IMR-90 (cell line): ENCODE results near the gene FGGY. TPM values are rescaled to one million over a fixed set of nuclear protein-coding genes. Genes with fewer than 3 reads are reported as not detected.
A peak's percentile ranks its signal among the peaks of the same experiment; 100 is the strongest.

Experiments used
- ATAC-seq: fragments of 200-7000 bp; cut with Tn5 transposase; 2 replicates; pipeline ENCODE4 v1.9.1; 2020; ENCODE audit warnings: low read depth, mild to moderate bottlenecking, moderate library complexity
- BruUV-seq: library from RNA; stranded (reverse); fragments of 400-500 nt; replicated peaks from 2 replicates; lab custom pipeline; 2021; lab: Mats Ljungman, UMichigan
- CTCF ChIA-PET: fragments of 300-600 bp; formaldehyde crosslinking; extraction: SDS; loops from one replicate; lab custom pipeline; 2021; ENCODE audit warnings: antibody characterized with exemption; lab: Yijun Ruan, JAX
- POLR2A ChIA-PET: fragments of 300-600 bp; sonication (Branson Sonifier 250); formaldehyde crosslinking; loops from one replicate; lab custom pipeline; 2022; ENCODE audit warnings: antibody characterized with exemption; ENCODE audit not compliant: unreplicated experiment; lab: Charles Lee
- DNase-seq: peaks from one replicate; pipeline ENCODE4 v3.0.0; 2013
- H2AFZ ChIP-seq: replicated peaks from 2 replicates; pipeline ENCODE3; 2013; ENCODE audit warnings: low read length, mild to moderate bottlenecking; ENCODE audit not compliant: poor library complexity
- H2AK5ac ChIP-seq: 2 replicates; pipeline ENCODE4 v1.6.1; 2013; ENCODE audit warnings: low read depth, low read length, inconsistent platforms
- H2AK9ac ChIP-seq: replicated peaks from 2 replicates; pipeline ENCODE3; 2013; ENCODE audit warnings: mild to moderate bottlenecking, low read depth, low read length, moderate library complexity; ENCODE audit not compliant: poor library complexity
- H2BK120ac ChIP-seq: 2 replicates; pipeline ENCODE4 v1.6.1; 2013; ENCODE audit warnings: low read depth, low read length, inconsistent platforms
- H2BK15ac ChIP-seq: 3 replicates; pipeline ENCODE4 v1.6.1; 2013; ENCODE audit warnings: low read depth, low read length, inconsistent platforms
- H2BK20ac ChIP-seq: 2 replicates; pipeline ENCODE4 v1.6.1; 2013; ENCODE audit warnings: low read depth, mild to moderate bottlenecking, inconsistent platforms, low read length, moderate library complexity
- H2BK5ac ChIP-seq: 2 replicates; pipeline ENCODE4 v1.6.1; 2013; ENCODE audit warnings: mild to moderate bottlenecking, low read depth, low read length, inconsistent platforms; ENCODE audit not compliant: poor library complexity, severe bottlenecking
- H3K14ac ChIP-seq: replicated peaks from 2 replicates; pipeline ENCODE4 v1.6.1; 2013; ENCODE audit warnings: low read depth, low read length, inconsistent platforms
- H3K18ac ChIP-seq: 2 replicates; pipeline ENCODE4 v1.6.1; 2013; ENCODE audit warnings: low read depth, low read length, control low read depth
- H3K23ac ChIP-seq: 2 replicates; pipeline ENCODE4 v1.6.1; 2013; ENCODE audit warnings: low read depth, low read length, inconsistent platforms
- H3K27ac ChIP-seq: 2 replicates; pipeline ENCODE4 v1.5.1; 2013; ENCODE audit warnings: mild to moderate bottlenecking, control low read depth, low read length; ENCODE audit not compliant: insufficient read depth
- H3K27me3 ChIP-seq: 2 replicates; pipeline ENCODE4 v1.6.1; 2013; ENCODE audit warnings: low read length; ENCODE audit not compliant: control insufficient read depth, insufficient read depth
- H3K36me3 ChIP-seq: 2 replicates; pipeline ENCODE4 v1.6.1; 2013; ENCODE audit warnings: low read length, mixed read lengths; ENCODE audit not compliant: control insufficient read depth, insufficient read depth
- H3K4ac ChIP-seq: 2 replicates; pipeline ENCODE4 v1.6.1; 2013; ENCODE audit warnings: low read depth, low read length, inconsistent platforms
- H3K4me1 ChIP-seq: 2 replicates; pipeline ENCODE4 v1.6.1; 2013; ENCODE audit warnings: low read length, mixed read lengths; ENCODE audit not compliant: control insufficient read depth, insufficient read depth
- H3K4me2 ChIP-seq: 2 replicates; pipeline ENCODE4 v1.6.1; 2013; ENCODE audit warnings: low read depth, mild to moderate bottlenecking, control low read depth, low read length, moderate library complexity
- H3K4me3 ChIP-seq: 2 replicates; pipeline ENCODE4 v1.5.1; 2013; ENCODE audit warnings: low read depth, mild to moderate bottlenecking, control low read depth, low read length, moderate library complexity; ENCODE audit not compliant: insufficient read depth
- H3K56ac ChIP-seq: 2 replicates; pipeline ENCODE4 v1.6.1; 2013; ENCODE audit warnings: low read length, inconsistent platforms; ENCODE audit not compliant: insufficient read depth; ENCODE audit errors: extremely low read depth
- H3K79me1 ChIP-seq, 2 experiments: 2 replicates each; pipeline ENCODE4 v1.6.1; 2013; ENCODE audit warnings: low read length in 2 of 2, inconsistent platforms in 1 of 2, low read depth in 1 of 2
- H3K9ac ChIP-seq: 2 replicates; pipeline ENCODE4 v1.6.1; 2013; ENCODE audit warnings: low read depth, low read length, control low read depth
- H3K9me1 ChIP-seq: 2 replicates; pipeline ENCODE4 v1.6.1; 2013; ENCODE audit warnings: low read length, inconsistent platforms; ENCODE audit not compliant: insufficient read depth
- H3K9me3 ChIP-seq: 2 replicates; pipeline ENCODE4 v1.6.1; 2013; ENCODE audit warnings: low read length; ENCODE audit not compliant: control insufficient read depth, insufficient read depth
- H4K20me1 ChIP-seq: 2 replicates; pipeline ENCODE4 v1.6.1; 2013; ENCODE audit warnings: low read length, inconsistent platforms; ENCODE audit not compliant: insufficient read depth
- H4K5ac ChIP-seq: 2 replicates; pipeline ENCODE4 v1.6.1; 2013; ENCODE audit warnings: mild to moderate bottlenecking, low read depth, low read length, control low read depth
- H4K8ac ChIP-seq, 2 experiments: 2 replicates each; pipeline ENCODE4 v1.6.1; 2013; ENCODE audit warnings: low read depth in 2 of 2, low read length in 2 of 2, control low read depth in 1 of 2, inconsistent platforms in 1 of 2
- H4K91ac ChIP-seq: 2 replicates; pipeline ENCODE4 v1.6.1; 2013; ENCODE audit warnings: low read depth, low read length, inconsistent platforms; ENCODE audit not compliant: insufficient read depth
- CEBPB ChIP-seq: IDR thresholded peaks from 2 replicates; pipeline ENCODE4 v1.6.1; 2012; ENCODE audit warnings: low read depth, low read length, improper control_type of control experiment
- MAFK ChIP-seq: IDR thresholded peaks from 2 replicates; pipeline ENCODE4 v1.6.1; 2012; ENCODE audit warnings: low read depth, low read length, improper control_type of control experiment
- NFE2L2 ChIP-seq: fragments of 150-350 bp; IDR thresholded peaks from 2 replicates; pipeline ENCODE4 v1.6.1; 2016; ENCODE audit warnings: low read depth, mild to moderate bottlenecking, low read length
- RCOR1 ChIP-seq: IDR thresholded peaks from 2 replicates; pipeline ENCODE4 v1.6.1; 2012; ENCODE audit warnings: mild to moderate bottlenecking, low read length, improper control_type of control experiment; ENCODE audit not compliant: insufficient replicate concordance
- RFX5 ChIP-seq: IDR thresholded peaks from 2 replicates; pipeline ENCODE4 v1.8.0; 2012; ENCODE audit warnings: low read depth, mild to moderate bottlenecking, low read length, moderate library complexity
- SMC3 ChIP-seq: fragments of 150-350 bp; IDR thresholded peaks from 2 replicates; pipeline ENCODE4 v1.6.1; 2016; ENCODE audit warnings: low read depth, mild to moderate bottlenecking, antibody characterized with exemption, low read length, moderate library complexity
- WGBS, 2 experiments: methylation state at CpG; one replicate each; pipeline versions ENCODE4 v1.1.5 to v1.1.7; 2013; ENCODE audit warnings: missing lambda C conversion rate in 2 of 2; ENCODE audit not compliant: insufficient read length in 1 of 2; ENCODE audit errors: extremely low coverage in 2 of 2; 5-methylcytosine and 5-hydroxymethylcytosine counted together
- dilution Hi-C: fragments of 300-500 bp; cut with HindIII; formaldehyde crosslinking; loops from one replicate; pipeline ENCODE4 v1.14.3; 2018; ENCODE audit warnings: low sequenced_read_pairs; ENCODE audit not compliant: unreplicated experiment
- in situ Hi-C: fragments of 300-500 bp; cut with MboI; formaldehyde crosslinking; loops from 3 replicates; pipeline ENCODE4 v1.14.3; 2019; ENCODE audit warnings: low sequenced_read_pairs, inconsistent platforms, mixed read lengths
- intact Hi-C: fragments of 100-400 bp; cut with micrococcal nuclease; formaldehyde crosslinking; loops from 2 replicates; pipeline ENCODE4 v1.10.0; 2022
- polyA plus RNA-seq, 3 experiments: library from polyadenylated mRNA; depleted of rRNA; stranded (reverse); fragments of >200 nt; gene quantifications; 2 replicates each; pipeline ENCODE4 v1.2.3, GENCODE V29; 2012; ENCODE audit warnings: low replicate concordance in 1 of 3
- total RNA-seq: library from RNA; depleted of rRNA; stranded (reverse); fragments of >200 nt; gene quantifications from 2 replicates; pipeline ENCODE4 v1.2.3, GENCODE V29; 2012
- TF ChIP-seq, protein P1 (sequence below): fragments of 150-350 bp; IDR thresholded peaks from 2 replicates; pipeline ENCODE4 v1.6.1; 2016; ENCODE audit warnings: low read depth, mild to moderate bottlenecking, low read length, moderate library complexity, borderline replicate concordance

The FGGY gene
- total and polyA plus RNA-seq, 2 of the 4 experiments (the other 2 are of a cell fraction): 5.6 to 14.0 TPM

DNA sequence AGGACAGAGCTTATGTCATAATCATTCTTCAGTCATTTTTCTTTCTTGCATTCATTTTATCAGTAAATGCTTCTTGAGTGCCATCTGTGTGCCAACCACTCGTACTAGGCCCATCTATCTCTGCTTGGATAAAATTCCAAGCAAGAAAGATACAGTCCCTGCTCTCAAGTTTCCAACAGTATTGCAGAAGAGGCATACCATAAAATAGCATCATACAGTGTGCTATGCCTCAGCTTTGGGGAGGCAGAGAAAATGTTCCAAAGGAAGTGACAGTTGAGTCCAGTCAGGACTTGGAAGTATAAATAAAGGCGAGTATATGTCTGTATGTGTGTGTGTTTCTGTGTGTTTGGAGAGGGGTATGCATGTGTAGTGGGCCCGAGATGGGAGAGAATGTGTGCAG, 404.5 kb downstream of the FGGY start:
- Histone ChIP-seq H3K14ac (peak overlapping the region; percentile 70), H2BK20ac (peak overlapping the region; percentile 78), H2BK15ac (peak overlapping the region; percentile 58; the same call in 1 of the 3 replicates), H2BK5ac (peak overlapping the region; percentile 84), H3K4me2 (peak overlapping the region; percentile 10; the same call in 1 of the 2 replicates), H3K56ac (no peak overlapping the region), H4K5ac (peak overlapping the region; percentile 74), H3K9me1 (peaks cover 12% of the 10 kb centered on the region), H3K4me1 (peaks cover 32% of the 10 kb centered on the region), H3K9me3 (no peaks in the 10 kb centered on the region), H2AFZ (no peak overlapping the region), H4K8ac (peak overlapping the region; percentile 36 to 62; a peak in 3 of 4 replicates), H4K20me1 (no peaks in the 10 kb centered on the region), H2AK9ac (no peak overlapping the region), H3K4ac (peak overlapping the region; percentile 75; the same call in 1 of the 2 replicates), H4K91ac (peak overlapping the region; percentile 74), H3K9ac (no peak overlapping the region), H3K18ac (peak overlapping the region; percentile 99; the same call in 1 of the 2 replicates), H2BK120ac (peak overlapping the region; percentile 87), H3K27ac (peak overlapping the region; percentile 74; the same call in 1 of the 2 replicates), H3K23ac (peak overlapping the region; percentile 16), H2AK5ac (peak overlapping the region; percentile 64; the same call in 1 of the 2 replicates), H3K36me3 (no peaks in the 10 kb centered on the region), H3K4me3 (no peak overlapping the region), H3K79me1 (no peaks in the 10 kb centered on the region), H3K27me3 (no peaks in the 10 kb centered on the region)
- 40% methylated on average over 1 of the region's 3 CpGs; no CpG with 5 or more reads in 1 of the 2 experiments for WGBS, 2 experiments
- TF ChIP-seq MAFK (no peak), SMC3 (no peak), RCOR1 (no peak), RFX5 (no peak), CEBPB (peak; percentile 86), NFE2L2 (no peak)
- TF ChIP-seq, protein P1, sequence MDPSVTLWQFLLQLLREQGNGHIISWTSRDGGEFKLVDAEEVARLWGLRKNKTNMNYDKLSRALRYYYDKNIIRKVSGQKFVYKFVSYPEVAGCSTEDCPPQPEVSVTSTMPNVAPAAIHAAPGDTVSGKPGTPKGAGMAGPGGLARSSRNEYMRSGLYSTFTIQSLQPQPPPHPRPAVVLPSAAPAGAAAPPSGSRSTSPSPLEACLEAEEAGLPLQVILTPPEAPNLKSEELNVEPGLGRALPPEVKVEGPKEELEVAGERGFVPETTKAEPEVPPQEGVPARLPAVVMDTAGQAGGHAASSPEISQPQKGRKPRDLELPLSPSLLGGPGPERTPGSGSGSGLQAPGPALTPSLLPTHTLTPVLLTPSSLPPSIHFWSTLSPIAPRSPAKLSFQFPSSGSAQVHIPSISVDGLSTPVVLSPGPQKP: no peak
- peak; percentile 44 for ATAC-seq
- no TSS peak for BruUV-seq
- ChIA-PET CTCF (interaction anchor here (1.6 to 2.3 kb wide), 2 partner anchors 31 to 58 kb away, joined by 4 to 6 read pairs; no protein-coding TSS in a partner anchor), POLR2A (no interaction called here)
- intact Hi-C loops: loop anchor here (2.0 to 5.0 kb wide), 3 partner anchors 245 to 549 kb away; no protein-coding TSS in a partner anchor
- dilution Hi-C loops: no loop called here
- peak; percentile 77 for DNase-seq
- in situ Hi-C loops: loop anchor here (5.0 to 10.0 kb wide), 3 partner anchors 549 to 917 kb away; partner anchors contain the start of gene JUN
